ENCODE measurements around the gene CLCN6. TPM values are rescaled to one million over a fixed set of nuclear protein-coding genes. Genes with fewer than 3 reads are reported as not detected.

CLCN6 gene
- total RNA-seq, 6 experiments from 2014 or later: 4.2 to 12.7 (median 9.2) TPM

GRCh38 chr1:11841245-11842153 lies 35.5 kb downstream of the CLCN6 start:
- Histone ChIP-seq H3K4me1 (peaks cover 0 to 51% (median 27%) of the 10 kb centered on the region in 4 donors), H3K4me3 (no peak overlapping the region), H3K27me3 (no peaks in the 10 kb centered on the region), H3K9me3 (no peaks in the 10 kb centered on the region), H3K36me3 (peaks cover 0 to 46% (median 10%) of the 10 kb centered on the region in 4 donors), H3K27ac (peak overlapping the region; percentile 75 to 87 (median 81))
- intact Hi-C loops (cut with DNase I): no loop called here
- ATAC-seq (no peak), DNase-seq (no peak)
- 42% methylated on average over 9 of the region's 17 CpGs for WGBS (ENCODE audit: insufficient coverage, low coverage, low lambda C conversion rate, missing lambda C conversion rate)
- TF ChIP-seq POLR2A (IDR thresholded peaks at IDR 0.05) (no peak), CTCF (IDR thresholded peaks at IDR 0.05) (no peak)

- H3K27me3 ChIP-seq: no peaks in the 10 kb centered on the region
- WGBS (ENCODE audit: insufficient coverage, low coverage, low lambda C conversion rate, missing lambda C conversion rate): 13% methylated on average over 18 of the region's 19 CpGs
- H3K27ac ChIP-seq: peak overlapping the region; percentile 75 to 87 (median 81)
- H3K4me1 ChIP-seq: peaks cover 0 to 51% (median 27%) of the 10 kb centered on the region in 4 donors
- no peaks in the 10 kb centered on the region for H3K9me3 ChIP-seq
- ATAC-seq (peak; percentile 73 to 84 (median 74)), DNase-seq (peak; percentile 85 to 92 (median 92))
- intact Hi-C loops (cut with DNase I): no loop called here
- TF ChIP-seq POLR2A (IDR thresholded peaks at IDR 0.05) (peak; percentile 11), CTCF (IDR thresholded peaks at IDR 0.05) (no peak)
- peaks cover 0 to 37% (median 10%) of the 10 kb centered on the region in 4 donors for H3K36me3 ChIP-seq
- no peak overlapping the region for H3K4me3 ChIP-seq
Measured at GRCh38 chr1:11842154-11843041, 36.4 kb downstream of the CLCN6 start.

- 60% methylated on average over 4 of the region's 5 CpGs for WGBS (ENCODE audit: insufficient coverage, low coverage, low lambda C conversion rate, missing lambda C conversion rate)
- intact Hi-C loops (cut with DNase I): no loop called here
- no peak for TF ChIP-seq POLR2A (IDR thresholded peaks at IDR 0.05)
- TF ChIP-seq CTCF (IDR thresholded peaks at IDR 0.05): no peak
- Histone ChIP-seq H3K4me1 (peaks cover 0 to 30% (median 14%) of the 10 kb centered on the region in 4 donors), H3K9me3 (no peaks in the 10 kb centered on the region), H3K27ac (no peak overlapping the region), H3K27me3 (no peaks in the 10 kb centered on the region), H3K36me3 (peaks cover 0 to 11% (median 4%) of the 10 kb centered on the region in 4 donors), H3K4me3 (no peak overlapping the region)
- ATAC-seq (no peak), DNase-seq (no peak)
Measured at GRCh38 chr1:11845641-11846335, 39.8 kb downstream of the CLCN6 start.

All from right lobe of liver (tissue), 6 donors.